ENCODE data around the gene SHLD1. TPM values are rescaled to one million over a fixed set of nuclear protein-coding genes. Genes with fewer than 3 reads are reported as not detected.

SHLD1 gene
- total and polyA plus RNA-seq, 2 experiments from 2014 or later: 1.4 to 15.0 TPM

GRCh38 chr20:5842465-5842864, 92.3 kb downstream of the SHLD1 start:
- Histone ChIP-seq H3K27ac (ENCODE audit: low read depth) (no peak overlapping the region), H3K9me2 (ENCODE audit: insufficient read depth) (no peaks in the 10 kb centered on the region), H3F3A (replicated peaks; ENCODE audit: low read depth) (no peaks in the 10 kb centered on the region), H3K27me3 (ENCODE audit: insufficient read depth) (no peaks in the 10 kb centered on the region), H3K4me1 (ENCODE audit: insufficient read depth) (0 out of 2 replicates have a peak, but pooled peaks cover 4% of the 10 kb centered on the region), H3K4me2 (no peak overlapping the region), H3K79me2 (replicated peaks; ENCODE audit: insufficient read depth) (no peaks in the 10 kb centered on the region), H3K36me3 (ENCODE audit: insufficient read depth) (no peaks in the 10 kb centered on the region), H3K4me3 (no peak overlapping the region), H4K20me1 (replicated peaks; ENCODE audit: insufficient read depth) (no peaks in the 10 kb centered on the region), H2AFZ (no peak overlapping the region)
- H3K9me3 Mint-ChIP-seq: no peaks in the 10 kb centered on the region
- no peaks in the 10 kb centered on the region for H3K36me3 Mint-ChIP-seq (ENCODE audit: low read depth)
- TF ChIP-seq ZNF114 (CRISPR knock-in tag; IDR thresholded peaks at IDR 0.05) (no peak), CTCF (conservative IDR thresholded peaks at IDR 0.05; ENCODE audit: low read depth in 2 of 2) (no peak), EZH2 (IDR thresholded peaks at IDR 0.05; ENCODE audit: low read depth, unreplicated experiment) (no peak), EZH2phosphoT487 (IDR thresholded peaks at IDR 0.05; ENCODE audit: unreplicated experiment) (no peak), ZNF331 (CRISPR knock-in tag; IDR thresholded peaks at IDR 0.05; ENCODE audit: low read depth) (no peak), STAT1 (IDR thresholded peaks at IDR 0.05; ENCODE audit: unreplicated experiment) (no peak), NANOG (IDR thresholded peaks at IDR 0.05; ENCODE audit: borderline replicate concordance) (no peak)
- TF ChIP-seq, protein P1, sequence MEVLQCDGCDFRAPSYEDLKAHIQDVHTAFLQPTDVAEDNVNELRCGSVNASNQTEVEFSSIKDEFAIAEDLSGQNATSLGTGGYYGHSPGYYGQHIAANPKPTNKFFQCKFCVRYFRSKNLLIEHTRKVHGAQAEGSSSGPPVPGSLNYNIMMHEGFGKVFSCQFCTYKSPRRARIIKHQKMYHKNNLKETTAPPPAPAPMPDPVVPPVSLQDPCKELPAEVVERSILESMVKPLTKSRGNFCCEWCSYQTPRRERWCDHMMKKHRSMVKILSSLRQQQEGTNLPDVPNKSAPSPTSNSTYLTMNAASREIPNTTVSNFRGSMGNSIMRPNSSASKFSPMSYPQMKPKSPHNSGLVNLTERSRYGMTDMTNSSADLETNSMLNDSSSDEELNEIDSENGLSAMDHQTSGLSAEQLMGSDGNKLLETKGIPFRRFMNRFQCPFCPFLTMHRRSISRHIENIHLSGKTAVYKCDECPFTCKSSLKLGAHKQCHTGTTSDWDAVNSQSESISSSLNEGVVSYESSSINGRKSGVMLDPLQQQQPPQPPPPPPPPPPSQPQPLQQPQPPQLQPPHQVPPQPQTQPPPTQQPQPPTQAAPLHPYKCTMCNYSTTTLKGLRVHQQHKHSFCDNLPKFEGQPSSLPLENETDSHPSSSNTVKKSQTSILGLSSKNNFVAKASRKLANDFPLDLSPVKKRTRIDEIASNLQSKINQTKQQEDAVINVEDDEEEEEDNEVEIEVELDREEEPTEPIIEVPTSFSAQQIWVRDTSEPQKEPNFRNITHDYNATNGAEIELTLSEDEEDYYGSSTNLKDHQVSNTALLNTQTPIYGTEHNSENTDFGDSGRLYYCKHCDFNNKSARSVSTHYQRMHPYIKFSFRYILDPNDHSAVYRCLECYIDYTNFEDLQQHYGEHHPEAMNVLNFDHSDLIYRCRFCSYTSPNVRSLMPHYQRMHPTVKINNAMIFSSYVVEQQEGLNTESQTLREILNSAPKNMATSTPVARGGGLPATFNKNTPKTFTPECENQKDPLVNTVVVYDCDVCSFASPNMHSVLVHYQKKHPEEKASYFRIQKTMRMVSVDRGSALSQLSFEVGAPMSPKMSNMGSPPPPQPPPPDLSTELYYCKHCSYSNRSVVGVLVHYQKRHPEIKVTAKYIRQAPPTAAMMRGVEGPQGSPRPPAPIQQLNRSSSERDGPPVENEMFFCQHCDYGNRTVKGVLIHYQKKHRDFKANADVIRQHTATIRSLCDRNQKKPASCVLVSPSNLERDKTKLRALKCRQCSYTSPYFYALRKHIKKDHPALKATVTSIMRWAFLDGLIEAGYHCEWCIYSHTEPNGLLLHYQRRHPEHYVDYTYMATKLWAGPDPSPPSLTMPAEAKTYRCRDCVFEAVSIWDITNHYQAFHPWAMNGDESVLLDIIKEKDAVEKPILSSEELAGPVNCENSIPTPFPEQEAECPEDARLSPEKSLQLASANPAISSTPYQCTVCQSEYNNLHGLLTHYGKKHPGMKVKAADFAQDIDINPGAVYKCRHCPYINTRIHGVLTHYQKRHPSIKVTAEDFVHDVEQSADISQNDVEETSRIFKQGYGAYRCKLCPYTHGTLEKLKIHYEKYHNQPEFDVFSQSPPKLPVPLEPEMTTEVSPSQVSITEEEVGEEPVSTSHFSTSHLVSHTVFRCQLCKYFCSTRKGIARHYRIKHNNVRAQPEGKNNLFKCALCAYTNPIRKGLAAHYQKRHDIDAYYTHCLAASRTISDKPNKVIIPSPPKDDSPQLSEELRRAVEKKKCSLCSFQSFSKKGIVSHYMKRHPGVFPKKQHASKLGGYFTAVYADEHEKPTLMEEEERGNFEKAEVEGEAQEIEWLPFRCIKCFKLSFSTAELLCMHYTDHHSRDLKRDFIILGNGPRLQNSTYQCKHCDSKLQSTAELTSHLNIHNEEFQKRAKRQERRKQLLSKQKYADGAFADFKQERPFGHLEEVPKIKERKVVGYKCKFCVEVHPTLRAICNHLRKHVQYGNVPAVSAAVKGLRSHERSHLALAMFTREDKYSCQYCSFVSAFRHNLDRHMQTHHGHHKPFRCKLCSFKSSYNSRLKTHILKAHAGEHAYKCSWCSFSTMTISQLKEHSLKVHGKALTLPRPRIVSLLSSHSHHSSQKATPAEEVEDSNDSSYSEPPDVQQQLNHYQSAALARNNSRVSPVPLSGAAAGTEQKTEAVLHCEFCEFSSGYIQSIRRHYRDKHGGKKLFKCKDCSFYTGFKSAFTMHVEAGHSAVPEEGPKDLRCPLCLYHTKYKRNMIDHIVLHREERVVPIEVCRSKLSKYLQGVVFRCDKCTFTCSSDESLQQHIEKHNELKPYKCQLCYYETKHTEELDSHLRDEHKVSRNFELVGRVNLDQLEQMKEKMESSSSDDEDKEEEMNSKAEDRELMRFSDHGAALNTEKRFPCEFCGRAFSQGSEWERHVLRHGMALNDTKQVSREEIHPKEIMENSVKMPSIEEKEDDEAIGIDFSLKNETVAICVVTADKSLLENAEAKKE (CRISPR knock-in tag; IDR thresholded peaks at IDR 0.05): no peak
- TF ChIP-seq, protein P2, sequence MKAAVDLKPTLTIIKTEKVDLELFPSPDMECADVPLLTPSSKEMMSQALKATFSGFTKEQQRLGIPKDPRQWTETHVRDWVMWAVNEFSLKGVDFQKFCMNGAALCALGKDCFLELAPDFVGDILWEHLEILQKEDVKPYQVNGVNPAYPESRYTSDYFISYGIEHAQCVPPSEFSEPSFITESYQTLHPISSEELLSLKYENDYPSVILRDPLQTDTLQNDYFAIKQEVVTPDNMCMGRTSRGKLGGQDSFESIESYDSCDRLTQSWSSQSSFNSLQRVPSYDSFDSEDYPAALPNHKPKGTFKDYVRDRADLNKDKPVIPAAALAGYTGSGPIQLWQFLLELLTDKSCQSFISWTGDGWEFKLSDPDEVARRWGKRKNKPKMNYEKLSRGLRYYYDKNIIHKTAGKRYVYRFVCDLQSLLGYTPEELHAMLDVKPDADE (IDR thresholded peaks at IDR 0.05): no peak
- H3K27ac Mint-ChIP-seq: no peak overlapping the region
- peaks cover 11% of the 10 kb centered on the region for H3K4me1 Mint-ChIP-seq
- DNase-seq (ENCODE audit: low spot score): no peak
- ATAC-seq: no peak
- no peak overlapping the region for H3K4me3 Mint-ChIP-seq
- H3K27me3 Mint-ChIP-seq (ENCODE audit: insufficient read depth, low read depth, poor library complexity): peaks cover 1% of the 10 kb centered on the region
